ENCODE data around the gene PAPSS2.

DNA sequence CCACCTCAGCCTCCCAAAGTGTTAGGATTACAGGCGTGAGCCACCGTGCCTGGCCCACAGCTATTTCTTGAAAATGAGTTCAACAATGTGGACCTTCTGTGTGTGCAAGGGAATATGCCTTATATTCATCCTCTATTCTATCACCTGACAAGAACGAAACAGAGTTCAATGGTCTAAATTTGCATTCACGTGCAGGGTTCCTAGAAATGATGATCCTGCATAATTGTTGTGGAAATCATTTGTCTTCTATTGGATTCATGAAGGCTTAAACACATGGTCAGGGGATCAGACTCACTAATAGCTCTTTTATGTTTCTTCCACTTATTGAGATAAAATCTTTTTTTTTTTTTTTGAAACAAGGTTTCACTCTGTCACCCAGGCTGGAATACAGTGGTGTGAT, 23.7 kb downstream of the PAPSS2 start:
- no peak for TF ChIP-seq EZH2 (IDR thresholded peaks at IDR 0.05; ENCODE audit: insufficient read depth, poor library complexity, severe bottlenecking)
- no peak for TF ChIP-seq EZH2phosphoT487 (IDR thresholded peaks at IDR 0.05; ENCODE audit: insufficient read depth, low read depth)

Data from GM23248 (cell line).